SK-N-SH treated with all-trans-retinoic acid at 6 μM for 48 hours (cell line): Measurements from ENCODE around the gene SNRPA1.
A peak's percentile ranks its signal among the peaks of the same experiment; 100 is the strongest.

Experiments
- ATAC-seq: fragments of 200-7000 bp; cut with Tn5 transposase; 3 replicates; pipeline ENCODE4 v1.9.1; 2020; ENCODE audit warnings: mild to moderate bottlenecking, moderate library complexity
- ARNTL ChIP-seq: fragments of 450-650 bp; formaldehyde crosslinking; IDR thresholded peaks from 2 replicates; pipeline ENCODE4 v1.5.0; 2020; ENCODE audit warnings: low read depth, mild to moderate bottlenecking, moderate library complexity, borderline replicate concordance
- ESRRG ChIP-seq: fragments of 250-450 bp; sonication (Bioruptor Pico); IDR thresholded peaks from 2 replicates; pipeline ENCODE4 v1.6.1; 2021; ENCODE audit warnings: mild to moderate bottlenecking
- GLIS3 ChIP-seq: fragments of 250-450 bp; sonication (Bioruptor Pico); IDR thresholded peaks from 2 replicates; pipeline ENCODE4 v1.5.0; 2020; ENCODE audit warnings: mild to moderate bottlenecking, moderate library complexity
- OSR1 ChIP-seq: fragments of 250-450 bp; sonication (Bioruptor Pico); IDR thresholded peaks from 2 replicates; pipeline ENCODE4 v1.8.0; 2022; ENCODE audit warnings: moderate library complexity, mild to moderate bottlenecking, inconsistent platforms
- PPARA ChIP-seq: fragments of 250-450 bp; sonication (Bioruptor Pico); IDR thresholded peaks from 2 replicates; pipeline ENCODE4 v1.5.0; 2020; ENCODE audit warnings: mild to moderate bottlenecking, borderline replicate concordance
- TCF4 ChIP-seq: fragments of 250-450 bp; sonication (Bioruptor Pico); IDR thresholded peaks from 2 replicates; pipeline ENCODE4 v1.8.0; 2021; ENCODE audit warnings: mild to moderate bottlenecking, moderate library complexity, borderline replicate concordance
- TOX ChIP-seq: fragments of 250-450 bp; sonication (Bioruptor Pico); IDR thresholded peaks from 2 replicates; pipeline ENCODE4 v1.8.0; 2021; ENCODE audit warnings: mild to moderate bottlenecking, moderate library complexity, borderline replicate concordance
- ZC3H10 ChIP-seq: fragments of 250-450 bp; sonication (Bioruptor Pico); IDR thresholded peaks from 2 replicates; pipeline ENCODE4 v1.5.1; 2021; ENCODE audit warnings: mild to moderate bottlenecking, moderate library complexity
- TF ChIP-seq, protein P1 (sequence below): fragments of 250-450 bp; sonication (Bioruptor Pico); IDR thresholded peaks from 2 replicates; pipeline ENCODE4 v1.5.0; 2020; ENCODE audit warnings: mild to moderate bottlenecking, moderate library complexity
- TF ChIP-seq, protein P2 (sequence below): fragments of 250-450 bp; sonication (Bioruptor Pico); IDR thresholded peaks from 2 replicates; pipeline ENCODE4 v1.8.0; 2021; ENCODE audit warnings: low read depth, mild to moderate bottlenecking, moderate library complexity, borderline replicate concordance
- TF ChIP-seq, protein P3 (sequence below): fragments of 250-450 bp; sonication (Bioruptor Pico); IDR thresholded peaks from 2 replicates; pipeline ENCODE4 v1.5.1; 2020; ENCODE audit warnings: low read depth, mild to moderate bottlenecking, moderate library complexity
- TF ChIP-seq, protein P4 (sequence below): fragments of 250-450 bp; sonication (Bioruptor Pico); IDR thresholded peaks from 2 replicates; pipeline ENCODE4 v1.5.1; 2021; ENCODE audit warnings: mild to moderate bottlenecking, moderate library complexity

Gene SNRPA1

DNA sequence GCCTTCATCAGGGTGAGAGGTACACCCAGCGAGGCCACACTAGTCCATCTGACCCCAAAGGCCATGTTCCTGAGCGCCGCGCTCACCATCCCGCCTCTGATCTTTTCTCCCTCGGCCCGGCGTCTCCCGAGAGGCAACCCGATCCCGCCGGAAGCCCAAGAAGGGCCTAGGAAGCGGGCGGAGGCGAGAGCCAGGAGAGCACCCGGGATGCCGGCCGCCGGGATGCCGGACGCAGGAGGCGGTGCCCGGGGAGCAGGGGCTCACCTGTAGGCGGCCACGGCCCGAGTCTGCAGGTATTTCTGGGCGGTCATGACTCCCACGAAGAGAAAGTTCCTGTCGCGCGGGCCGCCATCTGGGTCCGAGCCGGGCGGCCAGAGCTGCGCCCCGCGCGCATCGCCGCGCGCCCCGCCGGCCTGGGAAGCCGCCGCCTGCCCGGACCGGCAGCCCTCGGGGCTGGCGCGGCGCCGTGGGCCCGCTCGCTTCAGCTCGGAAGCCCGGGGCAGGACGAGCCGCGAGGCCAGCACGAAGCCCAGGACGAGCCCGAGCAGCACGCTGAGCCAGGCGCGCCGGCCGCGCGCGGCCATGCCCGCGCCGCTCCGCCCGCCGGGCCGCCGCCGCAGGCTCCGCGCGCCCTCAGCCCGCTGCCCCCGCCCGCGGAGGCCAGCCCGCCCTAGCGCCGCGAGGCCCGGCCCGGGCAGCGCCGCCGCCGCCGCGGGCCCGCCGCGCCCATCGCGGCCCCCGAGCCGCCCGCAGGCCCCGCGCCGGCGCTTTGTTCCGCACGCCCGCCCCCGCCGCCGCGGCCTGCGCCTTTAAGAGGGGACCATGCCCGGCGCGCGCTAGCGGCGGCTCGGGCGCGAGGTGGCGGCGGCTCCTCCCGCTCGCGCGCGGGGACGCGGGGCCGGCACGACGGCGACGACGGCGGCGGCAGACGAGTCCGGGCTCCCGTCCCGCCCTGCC is 43.9 kb downstream of the SNRPA1 start (continued):
- TF ChIP-seq, protein P1, sequence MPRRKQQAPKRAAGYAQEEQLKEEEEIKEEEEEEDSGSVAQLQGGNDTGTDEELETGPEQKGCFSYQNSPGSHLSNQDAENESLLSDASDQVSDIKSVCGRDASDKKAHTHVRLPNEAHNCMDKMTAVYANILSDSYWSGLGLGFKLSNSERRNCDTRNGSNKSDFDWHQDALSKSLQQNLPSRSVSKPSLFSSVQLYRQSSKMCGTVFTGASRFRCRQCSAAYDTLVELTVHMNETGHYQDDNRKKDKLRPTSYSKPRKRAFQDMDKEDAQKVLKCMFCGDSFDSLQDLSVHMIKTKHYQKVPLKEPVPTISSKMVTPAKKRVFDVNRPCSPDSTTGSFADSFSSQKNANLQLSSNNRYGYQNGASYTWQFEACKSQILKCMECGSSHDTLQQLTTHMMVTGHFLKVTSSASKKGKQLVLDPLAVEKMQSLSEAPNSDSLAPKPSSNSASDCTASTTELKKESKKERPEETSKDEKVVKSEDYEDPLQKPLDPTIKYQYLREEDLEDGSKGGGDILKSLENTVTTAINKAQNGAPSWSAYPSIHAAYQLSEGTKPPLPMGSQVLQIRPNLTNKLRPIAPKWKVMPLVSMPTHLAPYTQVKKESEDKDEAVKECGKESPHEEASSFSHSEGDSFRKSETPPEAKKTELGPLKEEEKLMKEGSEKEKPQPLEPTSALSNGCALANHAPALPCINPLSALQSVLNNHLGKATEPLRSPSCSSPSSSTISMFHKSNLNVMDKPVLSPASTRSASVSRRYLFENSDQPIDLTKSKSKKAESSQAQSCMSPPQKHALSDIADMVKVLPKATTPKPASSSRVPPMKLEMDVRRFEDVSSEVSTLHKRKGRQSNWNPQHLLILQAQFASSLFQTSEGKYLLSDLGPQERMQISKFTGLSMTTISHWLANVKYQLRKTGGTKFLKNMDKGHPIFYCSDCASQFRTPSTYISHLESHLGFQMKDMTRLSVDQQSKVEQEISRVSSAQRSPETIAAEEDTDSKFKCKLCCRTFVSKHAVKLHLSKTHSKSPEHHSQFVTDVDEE (CRISPR knock-in tag) = no peak
- no peak for TF ChIP-seq OSR1 (CRISPR knock-in tag)
- TF ChIP-seq, all 23 proteins: peak for 0

DNA sequence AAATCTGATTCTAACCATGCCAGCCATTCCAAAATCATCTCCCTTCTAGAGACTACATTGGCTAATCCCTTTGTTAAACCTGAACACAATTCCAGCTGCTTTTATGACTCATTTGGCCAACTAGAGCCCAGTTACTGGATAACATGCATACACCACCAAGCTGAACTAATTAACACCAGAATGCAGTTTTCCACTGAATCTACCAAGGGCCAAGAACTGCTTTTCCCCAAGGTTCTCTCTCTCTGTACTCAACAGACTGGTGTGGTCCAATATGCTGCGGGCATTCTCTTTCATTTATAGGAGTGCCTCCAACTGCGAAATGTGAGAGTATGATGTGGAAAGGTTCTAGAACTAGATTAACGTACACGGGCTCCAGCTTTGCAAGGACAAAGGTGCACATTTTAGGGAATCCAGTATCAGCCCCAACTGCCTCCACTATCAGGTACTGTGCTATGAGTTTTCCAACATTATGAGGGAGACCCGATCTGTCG is 44.7 kb downstream of the SNRPA1 start:
- TF ChIP-seq, protein P2, sequence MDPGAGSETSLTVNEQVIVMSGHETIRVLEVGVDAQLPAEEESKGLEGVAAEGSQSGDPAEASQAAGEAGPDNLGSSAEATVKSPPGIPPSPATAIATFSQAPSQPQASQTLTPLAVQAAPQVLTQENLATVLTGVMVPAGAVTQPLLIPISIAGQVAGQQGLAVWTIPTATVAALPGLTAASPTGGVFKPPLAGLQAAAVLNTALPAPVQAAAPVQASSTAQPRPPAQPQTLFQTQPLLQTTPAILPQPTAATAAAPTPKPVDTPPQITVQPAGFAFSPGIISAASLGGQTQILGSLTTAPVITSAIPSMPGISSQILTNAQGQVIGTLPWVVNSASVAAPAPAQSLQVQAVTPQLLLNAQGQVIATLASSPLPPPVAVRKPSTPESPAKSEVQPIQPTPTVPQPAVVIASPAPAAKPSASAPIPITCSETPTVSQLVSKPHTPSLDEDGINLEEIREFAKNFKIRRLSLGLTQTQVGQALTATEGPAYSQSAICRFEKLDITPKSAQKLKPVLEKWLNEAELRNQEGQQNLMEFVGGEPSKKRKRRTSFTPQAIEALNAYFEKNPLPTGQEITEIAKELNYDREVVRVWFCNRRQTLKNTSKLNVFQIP = no peak
- TF ChIP-seq ESRRG (CRISPR knock-in tag) (no peak), PPARA (CRISPR knock-in tag) (no peak), TCF4 (no peak), GLIS3 (CRISPR knock-in tag) (no peak)
- TF ChIP-seq, protein P3, sequence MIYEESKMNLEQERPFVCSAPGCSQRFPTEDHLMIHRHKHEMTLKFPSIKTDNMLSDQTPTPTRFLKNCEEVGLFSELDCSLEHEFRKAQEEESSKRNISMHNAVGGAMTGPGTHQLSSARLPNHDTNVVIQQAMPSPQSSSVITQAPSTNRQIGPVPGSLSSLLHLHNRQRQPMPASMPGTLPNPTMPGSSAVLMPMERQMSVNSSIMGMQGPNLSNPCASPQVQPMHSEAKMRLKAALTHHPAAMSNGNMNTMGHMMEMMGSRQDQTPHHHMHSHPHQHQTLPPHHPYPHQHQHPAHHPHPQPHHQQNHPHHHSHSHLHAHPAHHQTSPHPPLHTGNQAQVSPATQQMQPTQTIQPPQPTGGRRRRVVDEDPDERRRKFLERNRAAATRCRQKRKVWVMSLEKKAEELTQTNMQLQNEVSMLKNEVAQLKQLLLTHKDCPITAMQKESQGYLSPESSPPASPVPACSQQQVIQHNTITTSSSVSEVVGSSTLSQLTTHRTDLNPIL = no peak
- TF ChIP-seq, protein P4, sequence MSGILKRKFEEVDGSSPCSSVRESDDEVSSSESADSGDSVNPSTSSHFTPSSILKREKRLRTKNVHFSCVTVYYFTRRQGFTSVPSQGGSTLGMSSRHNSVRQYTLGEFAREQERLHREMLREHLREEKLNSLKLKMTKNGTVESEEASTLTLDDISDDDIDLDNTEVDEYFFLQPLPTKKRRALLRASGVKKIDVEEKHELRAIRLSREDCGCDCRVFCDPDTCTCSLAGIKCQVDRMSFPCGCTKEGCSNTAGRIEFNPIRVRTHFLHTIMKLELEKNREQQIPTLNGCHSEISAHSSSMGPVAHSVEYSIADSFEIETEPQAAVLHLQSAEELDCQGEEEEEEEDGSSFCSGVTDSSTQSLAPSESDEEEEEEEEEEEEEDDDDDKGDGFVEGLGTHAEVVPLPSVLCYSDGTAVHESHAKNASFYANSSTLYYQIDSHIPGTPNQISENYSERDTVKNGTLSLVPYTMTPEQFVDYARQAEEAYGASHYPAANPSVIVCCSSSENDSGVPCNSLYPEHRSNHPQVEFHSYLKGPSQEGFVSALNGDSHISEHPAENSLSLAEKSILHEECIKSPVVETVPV = no peak
- ATAC-seq = peak; percentile 58

DNA sequence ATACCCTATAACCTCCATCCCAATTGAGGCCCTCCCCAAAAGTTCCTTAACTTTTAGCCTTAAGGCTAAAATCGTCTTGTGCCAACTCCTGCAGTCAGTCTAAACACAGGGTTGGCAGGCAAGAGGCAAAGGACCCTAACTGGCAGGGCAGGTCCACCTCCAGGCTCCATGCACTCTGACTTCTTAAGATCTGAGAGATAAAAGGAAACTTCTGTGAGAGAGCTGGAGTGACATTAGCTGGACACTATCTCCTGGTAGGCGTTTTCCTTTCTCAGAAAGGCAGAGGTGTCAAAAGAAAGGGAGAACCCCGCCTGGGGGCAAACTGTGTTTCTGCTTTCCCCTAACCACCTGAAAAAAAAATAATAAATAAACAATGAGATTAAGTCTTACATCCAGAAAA is 46.8 kb downstream of the SNRPA1 start:
- no peak for ATAC-seq
- TF ChIP-seq TCF4 (no peak), ARNTL (CRISPR knock-in tag) (no peak), ZC3H10 (CRISPR knock-in tag) (no peak)
- TF ChIP-seq, protein P1 (CRISPR knock-in tag) = no peak

DNA sequence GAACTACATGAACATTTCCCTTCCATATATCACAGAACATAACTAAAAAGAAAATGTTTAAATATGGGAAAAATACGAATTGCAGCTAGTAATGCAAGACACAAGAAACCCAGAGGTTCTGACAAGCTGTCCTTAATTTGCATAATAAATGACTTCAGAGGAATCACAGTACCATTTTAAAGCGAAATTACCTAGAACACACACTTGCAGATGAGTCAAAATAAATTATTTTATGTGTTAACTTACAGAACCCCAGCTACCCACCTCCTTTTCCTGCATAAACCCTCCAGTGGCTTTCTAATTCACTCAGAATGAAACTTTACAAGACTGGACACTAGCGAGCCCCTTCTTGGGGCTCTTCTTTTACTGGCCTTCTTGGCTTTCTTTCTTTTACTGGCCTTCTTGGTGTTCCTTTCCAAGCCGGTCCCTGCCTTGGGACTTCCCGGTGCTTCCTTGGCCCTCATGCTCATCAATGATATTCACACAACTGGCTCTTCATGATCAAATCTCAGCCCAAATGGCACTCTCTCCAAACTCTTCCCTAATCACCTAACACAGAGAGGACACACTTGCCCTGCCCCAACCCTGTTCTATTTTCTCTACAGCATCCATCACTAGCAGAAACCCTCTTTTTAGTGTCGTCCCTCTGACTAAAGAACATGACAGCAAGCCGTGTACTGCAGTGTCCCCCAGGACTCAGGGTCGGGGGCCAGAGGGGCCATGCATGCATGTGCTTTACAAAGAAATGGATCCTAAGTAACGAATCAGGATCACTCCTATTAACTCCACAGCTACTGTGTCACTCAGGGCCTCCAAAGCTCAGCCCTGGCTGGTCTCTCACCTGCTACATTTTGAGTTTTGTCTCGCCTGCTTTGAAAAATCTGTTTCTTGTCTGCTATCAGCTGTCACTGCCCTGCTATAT is 48.0 kb downstream of the SNRPA1 start:
- ATAC-seq = no peak

More for the DNA sequence above, 48.0 kb downstream of the SNRPA1 start:
- TF ChIP-seq TOX (CRISPR knock-in tag) (no peak), PPARA (CRISPR knock-in tag) (no peak)
- TF ChIP-seq, protein P1 (CRISPR knock-in tag) = no peak
